ENCODE results near the gene SVOP.

Gene SVOP

DNA sequence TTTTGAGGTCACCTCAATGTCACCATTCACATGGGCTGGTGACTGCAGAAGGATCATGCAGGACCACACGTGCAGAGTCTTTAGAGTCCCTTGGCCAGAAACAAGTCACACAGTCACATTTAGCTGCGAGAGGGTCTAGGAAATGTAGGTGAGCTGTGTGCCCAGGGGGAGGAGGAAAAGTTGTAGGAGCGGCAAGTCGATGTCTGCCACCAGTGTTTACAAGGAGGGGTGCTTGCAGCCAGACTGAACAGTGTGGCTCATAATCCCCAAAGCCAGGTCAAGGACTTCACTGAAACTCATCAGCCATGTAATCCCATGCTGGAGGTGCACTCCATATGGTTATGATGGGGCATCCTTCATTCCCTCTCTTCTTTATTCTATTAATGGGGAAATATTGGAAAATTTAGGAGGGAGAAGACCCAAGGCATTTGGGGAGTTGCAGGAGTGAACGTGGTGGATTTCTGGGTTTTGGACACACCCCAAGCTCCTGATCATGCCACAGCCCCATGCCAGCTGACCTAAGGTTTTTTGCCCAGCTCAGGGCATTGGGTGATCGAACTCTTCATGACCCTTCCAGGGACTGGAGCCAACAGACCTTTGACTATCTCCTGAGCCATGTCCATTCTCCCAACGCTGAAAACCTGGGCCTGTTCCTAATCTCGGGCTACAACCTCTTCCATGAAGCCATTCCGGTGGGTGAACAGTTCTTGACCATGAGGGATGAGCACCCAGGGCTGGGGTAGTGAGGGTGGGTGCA is 133.8 kb downstream of the SVOP start:
- TF ChIP-seq CTCF (IDR thresholded peaks at IDR 0.05; ENCODE audit: low read depth, low read length, poor library complexity, severe bottlenecking) = no peak
- TF ChIP-seq EZH2phosphoT487 (IDR thresholded peaks at IDR 0.05; ENCODE audit: borderline replicate concordance, low read length) = no peak
- no peak overlapping the region for H3K4me2 ChIP-seq (ENCODE audit: low read length)
- H3K9me3 ChIP-seq (ENCODE audit: control insufficient read depth, insufficient read depth, low read length) = no peaks in the 10 kb centered on the region
- no peaks in the 10 kb centered on the region for H3F3A ChIP-seq (ENCODE audit: control insufficient read depth, insufficient read depth)
- no peaks in the 10 kb centered on the region for H3K4me1 ChIP-seq (ENCODE audit: control insufficient read depth, low read length)
- no peaks in the 10 kb centered on the region for H3K27me3 ChIP-seq (ENCODE audit: control insufficient read depth, low read length)
- H3K27ac ChIP-seq (ENCODE audit: low read depth, low read length) = no peak overlapping the region
- H4K20me1 ChIP-seq (ENCODE audit: control insufficient read depth, insufficient read depth, low read depth, low read length) = no peaks in the 10 kb centered on the region
- no peaks in the 10 kb centered on the region for H3K36me3 ChIP-seq (ENCODE audit: control insufficient read depth, low read length)
- no peaks in the 10 kb centered on the region for H3K79me2 ChIP-seq (ENCODE audit: control insufficient read depth, low read length)
- no peaks in the 10 kb centered on the region for H3K9me2 ChIP-seq (replicated peaks; ENCODE audit: control insufficient read depth, low read length)
- H3K4me3 ChIP-seq (ENCODE audit: low read length) = no peak overlapping the region

DNA sequence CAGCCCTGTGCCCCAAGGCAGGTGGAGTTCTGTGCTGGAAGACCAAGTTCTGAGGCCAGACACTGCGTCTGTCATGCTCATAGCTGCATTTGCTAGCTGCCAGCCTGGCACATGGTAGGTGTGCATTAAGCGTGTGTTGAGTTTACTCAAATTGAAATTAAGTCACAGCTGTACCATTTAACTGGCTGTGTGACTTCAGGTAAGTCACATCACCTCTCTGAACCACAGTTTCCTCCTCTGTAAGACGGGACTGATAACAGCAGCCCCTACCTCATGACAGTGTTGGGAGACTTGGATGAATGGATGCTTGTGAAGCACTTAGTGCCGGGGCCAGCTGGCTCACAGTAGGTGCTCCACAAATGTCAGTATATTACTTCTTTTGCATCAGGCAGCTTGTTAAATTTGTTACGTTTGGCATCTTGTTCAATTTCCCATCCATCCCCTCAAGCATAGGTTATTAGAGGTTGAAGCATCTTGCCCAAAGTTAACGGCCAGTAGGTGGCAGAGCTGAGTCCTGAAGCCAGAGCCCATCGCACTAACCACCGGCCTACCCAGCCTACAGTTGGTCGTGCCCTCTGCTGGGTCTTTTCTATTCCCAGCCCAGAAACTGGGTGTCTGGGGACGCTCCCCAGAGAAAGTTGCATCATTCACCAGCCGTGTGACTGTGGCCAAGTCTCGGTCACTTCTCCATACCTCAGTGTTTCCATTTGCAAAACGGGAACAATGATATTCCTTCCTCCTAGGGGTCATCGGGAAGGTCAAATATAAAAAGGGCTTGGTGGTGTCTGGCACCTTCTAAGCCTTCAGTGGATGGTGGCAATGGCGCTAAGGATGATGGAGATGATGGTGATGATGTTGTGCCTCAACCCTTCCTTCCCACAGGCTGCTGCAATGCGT is 136.5 kb downstream of the SVOP start:
- H3K4me1 ChIP-seq (ENCODE audit: control insufficient read depth, low read length) = no peaks in the 10 kb centered on the region
- TF ChIP-seq EZH2phosphoT487 (IDR thresholded peaks at IDR 0.05; ENCODE audit: borderline replicate concordance, low read length) = no peak
- peak; percentile 86 for TF ChIP-seq CTCF (IDR thresholded peaks at IDR 0.05; ENCODE audit: low read depth, low read length, poor library complexity, severe bottlenecking)
- no peak overlapping the region for H3K4me2 ChIP-seq (ENCODE audit: low read length)
- no peaks in the 10 kb centered on the region for H3K9me2 ChIP-seq (replicated peaks; ENCODE audit: control insufficient read depth, low read length)
- H3K4me3 ChIP-seq (ENCODE audit: low read length) = no peak overlapping the region
- H3K79me2 ChIP-seq (ENCODE audit: control insufficient read depth, low read length) = no peaks in the 10 kb centered on the region
- 0 out of 2 replicates have a peak, but pooled peaks cover 3% of the 10 kb centered on the region for H3K27me3 ChIP-seq (ENCODE audit: control insufficient read depth, low read length)
- H3K36me3 ChIP-seq (ENCODE audit: control insufficient read depth, low read length) = no peaks in the 10 kb centered on the region
- no peaks in the 10 kb centered on the region for H3K9me3 ChIP-seq (ENCODE audit: control insufficient read depth, insufficient read depth, low read length)
- H3F3A ChIP-seq (ENCODE audit: control insufficient read depth, insufficient read depth) = no peaks in the 10 kb centered on the region
- H4K20me1 ChIP-seq (ENCODE audit: control insufficient read depth, insufficient read depth, low read depth, low read length) = no peaks in the 10 kb centered on the region
- no peak overlapping the region for H3K27ac ChIP-seq (ENCODE audit: low read depth, low read length)

GRCh38 chr12:108881953-108882352 is 138.9 kb downstream of the SVOP start:
- H3K27ac ChIP-seq (ENCODE audit: low read depth, low read length) = no peak overlapping the region
- no peaks in the 10 kb centered on the region for H3K9me3 ChIP-seq (ENCODE audit: control insufficient read depth, insufficient read depth, low read length)
- no peaks in the 10 kb centered on the region for H3F3A ChIP-seq (ENCODE audit: control insufficient read depth, insufficient read depth)
- H3K79me2 ChIP-seq (ENCODE audit: control insufficient read depth, low read length) = no peaks in the 10 kb centered on the region
- no peak overlapping the region for H3K4me2 ChIP-seq (ENCODE audit: low read length)
- H3K4me3 ChIP-seq (ENCODE audit: low read length) = no peak overlapping the region
- H3K4me1 ChIP-seq (ENCODE audit: control insufficient read depth, low read length) = no peaks in the 10 kb centered on the region
- H4K20me1 ChIP-seq (ENCODE audit: control insufficient read depth, insufficient read depth, low read depth, low read length) = no peaks in the 10 kb centered on the region
- H3K27me3 ChIP-seq (ENCODE audit: control insufficient read depth, low read length) = 0 out of 2 replicates have a peak, but pooled peaks cover 3% of the 10 kb centered on the region
- TF ChIP-seq CTCF (IDR thresholded peaks at IDR 0.05; ENCODE audit: low read depth, low read length, poor library complexity, severe bottlenecking) = no peak
- no peak for TF ChIP-seq EZH2phosphoT487 (IDR thresholded peaks at IDR 0.05; ENCODE audit: borderline replicate concordance, low read length)
- H3K36me3 ChIP-seq (ENCODE audit: control insufficient read depth, low read length) = no peaks in the 10 kb centered on the region
- no peaks in the 10 kb centered on the region for H3K9me2 ChIP-seq (replicated peaks; ENCODE audit: control insufficient read depth, low read length)

Measured in DOHH2 (cell line).